C4-2B (cell line): Measurements from ENCODE around the gene LEPR.

ENCODE experiments used
- H3K27ac ChIP-seq: fragments of 450-650 bp; 2 replicates; pipeline ENCODE4 v1.5.1; 2017
- CTCF ChIP-seq: fragments of 450-650 bp; conservative IDR thresholded peaks from 2 replicates; pipeline ENCODE4 v1.5.1; 2017; ENCODE audit warnings: mild to moderate bottlenecking
- ZFX ChIP-seq: fragments of 450-650 bp; IDR thresholded peaks from 2 replicates; pipeline ENCODE4 v1.6.1; 2017

LEPR gene

GRCh38 chr1:65398083-65398482 is 22.4 kb upstream of the LEPR start:
- no peak overlapping the region for H3K27ac ChIP-seq
- TF ChIP-seq CTCF (no peak), ZFX (no peak)

GRCh38 chr1:65399003-65399402 is 21.5 kb upstream of the LEPR start:
- no peak overlapping the region for H3K27ac ChIP-seq
- TF ChIP-seq ZFX (no peak), CTCF (no peak)

DNA sequence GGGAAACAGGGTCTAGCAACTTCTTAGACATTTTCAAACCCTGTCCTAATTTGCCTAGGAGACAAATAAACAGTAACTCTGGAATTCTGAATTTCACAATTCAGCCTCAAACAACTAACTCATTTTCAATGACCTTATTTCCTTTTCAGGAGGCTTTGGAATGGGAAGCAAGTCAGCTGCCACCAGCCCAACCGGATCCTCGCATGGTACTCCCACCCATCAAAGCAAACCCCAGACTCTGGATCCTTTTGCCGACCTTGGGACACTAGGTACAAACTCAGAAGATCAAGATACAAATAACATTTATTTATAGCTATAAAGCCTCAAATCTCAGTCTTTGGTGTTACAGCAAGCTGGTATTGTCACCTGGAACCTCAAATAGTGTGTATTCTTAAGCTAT is 18.9 kb upstream of the LEPR start:
- no peak overlapping the region for H3K27ac ChIP-seq
- TF ChIP-seq CTCF (no peak), ZFX (no peak)

DNA sequence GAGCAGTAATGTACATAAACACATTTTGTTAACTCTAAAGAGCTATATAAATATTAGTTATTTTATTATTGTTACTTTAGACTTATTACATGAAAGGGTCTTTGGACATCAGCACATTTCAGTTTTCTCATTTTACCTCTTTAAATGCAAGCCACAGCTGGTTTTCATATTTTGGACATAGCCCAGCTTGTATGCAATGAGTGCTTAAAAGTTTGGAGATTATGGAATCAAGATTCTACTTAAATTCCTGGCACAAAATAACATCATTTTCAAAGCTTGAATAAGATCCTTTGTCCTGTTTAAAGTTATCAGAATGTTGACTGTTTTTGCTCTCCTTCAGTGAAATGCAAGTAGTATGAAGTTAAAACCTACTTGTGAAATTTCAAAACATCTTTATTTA is 15.5 kb upstream of the LEPR start:
- TF ChIP-seq ZFX (no peak), CTCF (no peak)
- no peak overlapping the region for H3K27ac ChIP-seq

GRCh38 chr1:65407877-65408276 is 12.6 kb upstream of the LEPR start:
- TF ChIP-seq CTCF (no peak), ZFX (no peak)
- H3K27ac ChIP-seq: no peak overlapping the region

DNA sequence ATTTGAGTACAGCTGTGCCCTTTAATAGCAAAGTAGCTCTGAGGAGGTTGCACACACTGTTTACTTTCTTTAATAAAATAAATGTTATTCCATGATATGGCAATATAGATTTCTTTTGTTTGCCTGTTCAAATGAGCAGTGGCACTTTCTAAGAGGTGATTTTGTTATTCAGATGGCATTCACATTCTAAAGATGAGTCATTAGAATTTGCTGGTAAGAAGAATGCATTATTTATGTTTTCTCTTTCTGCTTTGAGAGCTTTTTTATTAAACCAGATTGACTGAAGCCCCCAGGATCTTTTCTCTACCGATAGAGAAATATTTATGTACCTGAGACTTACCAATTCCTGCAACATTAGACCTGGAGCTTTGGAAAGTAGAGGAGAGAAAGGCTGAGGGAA is 11.2 kb upstream of the LEPR start:
- TF ChIP-seq CTCF (no peak), ZFX (no peak)
- no peak overlapping the region for H3K27ac ChIP-seq

- TF ChIP-seq ZFX (no peak), CTCF (no peak)
- no peak overlapping the region for H3K27ac ChIP-seq
These were observed 10.6 kb upstream of the LEPR start for GRCh38 chr1:65409816-65410326.
